Middle frontal gyrus (tissue), 1 donor: ENCODE results near the gene OMP.

ENCODE experiments used
- DNase-seq: peaks from one replicate; pipeline ENCODE4 v3.0.0-alpha.2; 2015; ENCODE audit warnings: low spot score; ENCODE audit errors: extremely low spot score

OMP gene

GRCh38 chr11:77121876-77122575 is 19.4 kb downstream of the OMP start:
- DNase-seq, result no peak

GRCh38 chr11:77122576-77123212 is 20.1 kb downstream of the OMP start:
- no peak for DNase-seq

- DNase-seq, result no peak
These were observed 21.0 kb downstream of the OMP start for GRCh38 chr11:77123591-77123990.

DNA sequence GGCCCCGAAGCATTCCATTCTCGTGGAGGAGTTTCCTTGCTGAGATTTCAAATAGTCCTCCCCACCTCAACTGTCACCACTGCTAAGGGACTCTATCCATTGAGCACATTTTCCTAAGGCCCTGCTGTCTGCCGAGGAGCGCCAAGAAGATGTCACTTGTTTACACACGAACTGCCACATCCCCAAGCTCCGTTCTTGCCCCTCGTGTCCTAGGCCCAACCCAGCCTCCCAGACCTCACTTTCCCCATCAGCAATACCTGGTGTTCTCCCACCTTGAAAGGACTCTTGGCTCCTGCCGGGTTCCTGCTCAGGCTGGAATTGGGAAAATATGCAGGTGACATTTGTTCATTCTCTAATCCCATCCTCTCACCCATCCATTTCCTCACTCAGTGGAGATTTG is 21.4 kb downstream of the OMP start:
- no peak for DNase-seq

- DNase-seq, result no peak
These were observed 21.8 kb downstream of the OMP start for GRCh38 chr11:77124488-77124887.

GRCh38 chr11:77125191-77125590 is 22.6 kb downstream of the OMP start:
- no peak for DNase-seq

DNA sequence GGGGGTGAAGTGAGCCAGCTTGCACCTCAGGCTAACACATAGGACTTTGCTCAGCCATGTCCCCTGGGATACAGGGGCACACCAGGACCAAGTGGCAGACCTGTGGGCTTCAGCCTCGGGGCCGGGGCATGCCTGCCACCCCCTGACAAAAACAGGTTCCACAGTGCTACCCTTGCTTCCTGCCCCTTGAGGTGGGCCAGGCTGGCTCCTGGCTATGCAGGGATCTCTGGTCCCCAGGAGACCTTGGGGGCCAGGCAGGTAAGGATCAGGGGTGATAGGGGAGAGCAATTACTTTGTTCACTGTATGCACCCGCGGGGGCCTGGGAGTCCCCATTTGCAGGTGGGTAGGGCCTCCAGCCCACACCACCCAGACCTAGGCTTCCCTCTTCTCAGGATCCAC is 23.1 kb downstream of the OMP start:
- no peak for DNase-seq

- no peak for DNase-seq
These were observed 23.6 kb downstream of the OMP start for GRCh38 chr11:77126156-77126775.

DNA sequence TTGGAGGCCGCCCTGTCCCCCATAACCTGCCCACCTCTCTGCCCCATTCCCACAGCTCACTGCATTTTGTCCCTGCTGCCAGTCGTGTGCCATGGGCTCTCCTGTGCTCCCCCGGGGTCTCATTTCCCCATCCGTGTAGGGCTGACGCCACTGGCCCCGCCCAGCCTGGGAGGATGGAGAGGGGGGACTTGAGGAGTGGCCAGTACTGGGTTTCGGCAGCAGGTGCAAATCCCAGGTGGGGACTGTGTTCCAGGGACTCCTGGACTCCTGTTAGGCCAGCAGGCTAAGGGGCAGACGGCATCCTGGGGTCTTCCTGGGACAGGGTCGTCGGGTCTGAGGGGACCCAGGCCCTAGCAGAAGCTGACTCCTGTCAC is 24.2 kb downstream of the OMP start:
- no peak for DNase-seq

DNA sequence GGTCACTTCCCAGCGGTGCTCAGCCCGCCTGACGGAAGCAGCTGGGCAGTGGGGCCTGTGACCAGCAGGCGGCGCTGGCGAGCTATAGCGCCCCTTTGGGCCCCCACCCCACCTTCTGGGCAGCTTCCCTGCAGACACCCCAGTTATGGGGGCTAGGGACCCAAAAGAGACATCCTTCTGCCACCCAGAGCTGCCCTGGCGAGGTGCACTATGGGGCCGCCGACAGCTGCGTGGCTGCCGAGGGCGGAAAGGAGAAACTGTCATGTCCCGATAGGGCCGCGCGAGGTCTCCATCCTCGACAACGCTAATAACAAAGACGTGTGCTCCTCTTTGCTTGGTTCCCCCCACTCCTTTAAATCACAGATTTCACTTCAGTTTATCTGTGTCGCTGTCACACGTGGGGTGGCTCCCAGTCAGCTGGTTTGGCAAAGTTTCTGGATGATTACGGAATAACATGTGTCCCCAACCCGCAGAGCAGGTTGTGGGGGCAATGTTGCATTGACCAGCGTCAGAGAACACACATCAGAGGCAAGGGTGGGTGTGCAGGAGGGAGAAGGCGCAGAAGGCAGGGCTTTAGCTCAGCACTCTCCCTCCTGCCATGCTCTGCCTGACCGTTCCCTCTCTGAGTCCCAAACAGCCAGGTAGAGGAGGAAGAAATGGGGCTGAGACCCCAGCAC is 24.7 kb downstream of the OMP start:
- DNase-seq, result peak; percentile 8

DNA sequence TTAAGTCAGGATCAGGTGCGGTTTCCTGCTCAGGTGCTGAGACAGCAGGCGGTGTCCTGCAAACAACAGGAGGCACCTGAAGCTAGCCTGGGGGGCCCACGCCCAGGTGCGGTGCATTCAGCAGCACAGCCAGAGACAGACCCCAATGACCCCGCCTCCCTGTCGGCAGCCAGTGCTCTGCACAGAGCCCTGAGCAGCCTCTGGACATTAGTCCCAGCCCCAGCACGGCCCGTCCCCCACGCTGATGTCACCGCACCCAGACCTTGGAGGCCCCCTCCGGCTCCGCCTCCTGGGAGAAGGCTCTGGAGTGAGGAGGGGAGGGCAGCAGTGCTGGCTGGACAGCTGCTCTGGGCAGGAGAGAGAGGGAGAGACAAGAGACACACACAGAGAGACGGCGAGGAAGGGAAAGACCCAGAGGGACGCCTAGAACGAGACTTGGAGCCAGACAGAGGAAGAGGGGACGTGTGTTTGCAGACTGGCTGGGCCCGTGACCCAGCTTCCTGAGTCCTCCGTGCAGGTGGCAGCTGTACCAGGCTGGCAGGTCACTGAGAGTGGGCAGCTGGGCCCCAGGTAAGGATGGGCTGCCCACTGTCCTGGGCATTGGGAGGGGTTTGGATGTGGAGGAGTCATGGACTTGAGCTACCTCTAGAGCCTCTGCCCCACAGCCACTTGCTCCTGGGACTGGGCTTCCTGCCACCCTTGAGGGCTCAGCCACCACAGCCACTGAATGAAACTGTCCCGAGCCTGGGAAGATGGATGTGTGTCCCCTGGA is 25.5 kb downstream of the OMP start, which contains the start of gene MYO7A:
Gene MYO7A, plus strand, starts transcription at position 327 of the 772 bp plus-strand sequence. CDS start 2,389 bp downstream, outside the sequence.
- DNase-seq, result peak; percentile 6

DNA sequence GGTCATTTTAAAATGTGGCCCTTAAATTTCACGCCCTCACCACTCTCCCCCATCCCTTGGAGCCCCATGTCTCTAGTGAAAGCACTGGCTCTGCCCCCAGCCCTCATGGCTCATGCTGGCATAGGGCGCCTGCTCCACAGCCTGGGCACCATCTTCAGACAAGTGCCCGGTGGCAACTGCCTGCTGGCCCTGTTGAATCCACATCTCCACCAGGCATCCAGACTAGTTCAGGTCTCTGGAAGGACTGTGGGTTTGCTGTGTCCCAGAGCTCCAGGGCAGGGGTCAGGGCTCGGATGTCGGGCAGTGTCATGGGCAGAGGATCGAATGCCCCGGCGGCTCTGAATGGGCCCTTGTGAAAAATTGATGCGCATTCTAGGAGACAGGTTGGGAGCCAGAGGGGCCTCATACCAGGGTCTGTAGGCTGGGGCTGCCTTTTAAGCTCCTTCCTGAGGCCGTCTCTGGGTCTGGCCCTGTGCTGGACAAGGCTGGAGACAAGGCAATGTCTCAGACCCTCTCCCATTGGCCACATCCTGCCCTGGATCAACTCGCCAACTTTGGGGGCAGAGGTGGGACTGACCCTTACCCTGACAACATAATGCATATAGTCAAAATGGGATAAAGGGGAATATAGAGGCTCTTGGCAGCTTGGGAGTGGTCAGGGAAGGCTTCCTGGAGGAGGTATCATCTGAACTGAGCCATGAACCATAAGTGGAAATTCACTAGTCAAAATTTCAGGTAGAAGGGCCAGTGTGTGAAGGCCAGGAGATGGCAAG is 26.6 kb downstream of the OMP start:
- no peak for DNase-seq

DNA sequence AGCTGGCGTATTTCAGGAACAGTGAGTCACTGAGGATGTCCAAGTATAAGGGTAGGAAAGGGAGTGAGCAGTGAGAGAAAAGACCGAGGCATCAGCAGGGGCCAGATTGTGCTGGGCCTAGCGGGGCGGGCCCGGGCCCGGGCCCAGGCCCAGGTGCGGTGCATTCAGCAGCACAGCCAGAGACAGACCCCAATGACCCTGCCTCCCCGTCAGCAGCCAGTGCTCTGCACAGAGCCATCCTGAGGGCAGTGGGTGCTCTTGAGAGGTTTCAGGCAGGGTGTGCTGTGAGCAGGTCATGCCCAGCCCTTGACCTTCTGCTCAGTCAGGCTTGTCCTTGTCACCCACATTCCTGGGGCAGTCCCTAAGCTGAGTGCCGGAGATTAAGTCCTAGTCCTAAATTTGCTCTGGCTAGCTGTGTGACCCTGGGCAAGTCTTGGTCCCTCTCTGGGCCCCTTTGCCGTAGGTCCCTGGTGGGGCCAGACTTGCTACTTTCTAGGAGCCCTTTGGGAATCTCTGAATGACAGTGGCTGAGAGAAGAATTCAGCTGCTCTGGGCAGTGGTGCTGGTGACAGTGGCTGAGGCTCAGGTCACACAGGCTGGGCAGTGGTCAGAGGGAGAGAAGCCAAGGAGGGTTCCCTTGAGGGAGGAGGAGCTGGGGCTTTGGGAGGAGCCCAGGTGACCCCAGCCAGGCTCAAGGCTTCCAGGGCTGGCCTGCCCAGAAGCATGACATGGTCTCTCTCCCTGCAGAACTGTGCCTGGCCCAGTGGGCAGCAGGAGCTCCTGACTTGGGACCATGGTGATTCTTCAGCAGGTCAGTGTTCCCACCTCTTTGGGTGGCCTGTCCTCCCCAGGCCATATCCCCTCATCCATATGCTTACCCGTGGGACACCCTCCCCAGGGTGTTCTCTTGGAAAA is 27.5 kb downstream of the OMP start:
- DNase-seq, result no peak

DNA sequence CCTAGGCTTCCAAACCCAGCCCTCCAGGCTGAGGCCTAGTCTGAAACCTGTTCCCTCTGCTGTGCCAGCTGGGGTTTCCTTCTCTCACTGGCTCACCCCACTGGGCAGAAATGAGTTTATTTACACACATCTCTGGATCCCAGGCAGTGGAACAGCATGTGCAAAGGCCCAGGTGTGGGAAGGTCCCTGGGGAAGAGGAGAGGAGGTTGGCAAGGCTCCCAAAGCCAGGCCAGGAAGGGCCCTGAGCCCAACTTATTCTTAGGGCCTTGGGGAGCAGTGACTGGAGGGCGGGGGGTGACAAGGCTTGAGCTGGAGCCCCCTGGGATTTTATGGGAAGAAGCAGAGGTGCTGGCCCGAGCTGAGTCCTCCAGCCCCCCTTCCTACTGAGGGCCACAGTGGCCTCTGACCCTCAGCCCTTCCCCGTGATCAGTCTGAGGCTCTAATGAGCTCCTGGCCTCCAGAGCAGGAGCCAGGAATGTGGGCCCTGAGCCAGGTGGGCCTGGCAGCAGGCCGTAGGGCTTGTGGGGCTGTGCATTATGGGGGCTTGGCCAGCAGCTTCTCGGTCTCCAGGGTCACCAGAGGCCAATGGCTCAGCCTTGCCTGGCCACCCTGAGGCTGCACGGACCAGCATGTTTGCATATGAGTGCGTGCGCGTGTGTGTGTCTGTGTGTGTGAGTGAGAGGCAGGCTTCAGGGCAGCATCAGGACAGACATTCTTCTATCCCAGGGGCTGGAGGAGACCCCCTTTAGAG is 28.3 kb downstream of the OMP start:
- no peak for DNase-seq

DNA sequence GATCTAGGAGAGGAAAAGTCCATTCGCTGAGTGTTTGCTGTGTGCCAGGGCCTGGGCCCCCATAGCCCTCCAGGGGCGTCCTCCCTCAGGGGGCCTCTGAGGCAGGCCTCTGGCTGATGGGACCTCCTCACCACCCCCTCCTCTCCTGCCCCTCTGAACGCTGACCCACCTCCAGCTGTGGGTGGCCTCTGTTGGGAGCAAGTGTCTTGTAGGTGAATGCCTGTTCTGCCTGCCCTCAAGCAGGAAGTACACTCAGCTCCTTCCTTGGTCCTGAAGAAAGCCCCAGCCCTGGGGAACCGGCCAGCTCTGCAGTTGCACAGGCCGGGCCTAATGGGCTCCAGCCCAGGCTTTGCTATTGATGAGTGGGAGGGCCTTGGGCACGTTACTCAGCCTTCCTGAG is 28.9 kb downstream of the OMP start:
- no peak for DNase-seq

DNA sequence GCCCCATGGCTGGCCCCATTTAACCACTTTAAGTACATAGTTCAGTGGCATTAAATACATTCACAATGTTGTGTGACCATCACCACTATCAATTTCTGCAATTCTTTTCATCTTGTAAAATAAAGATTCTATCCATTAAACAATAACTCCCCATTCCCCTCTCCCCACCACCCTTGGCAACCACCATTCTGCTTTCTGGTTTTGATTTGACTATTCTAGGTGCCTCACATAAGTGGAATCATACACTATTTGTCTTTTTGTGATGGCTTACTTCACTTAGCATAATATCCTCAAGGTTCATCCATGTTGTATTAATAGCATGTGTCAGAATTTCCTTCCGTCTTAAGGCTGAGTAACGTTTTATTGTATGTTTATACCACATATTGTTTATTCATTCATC is 32.4 kb downstream of the OMP start:
- no peak for DNase-seq

DNA sequence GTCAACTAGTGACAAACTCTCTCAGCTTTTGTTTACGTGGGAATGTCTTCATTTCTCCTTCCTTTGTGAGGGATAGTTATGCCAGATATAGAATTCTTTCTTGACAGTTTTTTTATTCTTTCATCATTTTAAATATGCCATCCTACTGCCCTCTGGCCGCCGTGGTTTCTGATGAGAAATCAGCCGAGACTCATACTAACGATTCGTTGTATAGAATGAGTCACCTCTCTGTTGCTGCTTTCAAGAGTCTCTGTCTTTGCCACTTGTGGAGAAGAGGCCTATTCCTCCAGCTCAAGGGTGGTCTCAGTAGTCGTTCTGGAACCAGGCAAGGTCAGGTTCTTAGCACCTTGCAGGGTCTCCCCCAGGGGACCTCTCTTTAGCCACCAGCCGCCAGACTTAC is 33.4 kb downstream of the OMP start:
- no peak for DNase-seq

DNA sequence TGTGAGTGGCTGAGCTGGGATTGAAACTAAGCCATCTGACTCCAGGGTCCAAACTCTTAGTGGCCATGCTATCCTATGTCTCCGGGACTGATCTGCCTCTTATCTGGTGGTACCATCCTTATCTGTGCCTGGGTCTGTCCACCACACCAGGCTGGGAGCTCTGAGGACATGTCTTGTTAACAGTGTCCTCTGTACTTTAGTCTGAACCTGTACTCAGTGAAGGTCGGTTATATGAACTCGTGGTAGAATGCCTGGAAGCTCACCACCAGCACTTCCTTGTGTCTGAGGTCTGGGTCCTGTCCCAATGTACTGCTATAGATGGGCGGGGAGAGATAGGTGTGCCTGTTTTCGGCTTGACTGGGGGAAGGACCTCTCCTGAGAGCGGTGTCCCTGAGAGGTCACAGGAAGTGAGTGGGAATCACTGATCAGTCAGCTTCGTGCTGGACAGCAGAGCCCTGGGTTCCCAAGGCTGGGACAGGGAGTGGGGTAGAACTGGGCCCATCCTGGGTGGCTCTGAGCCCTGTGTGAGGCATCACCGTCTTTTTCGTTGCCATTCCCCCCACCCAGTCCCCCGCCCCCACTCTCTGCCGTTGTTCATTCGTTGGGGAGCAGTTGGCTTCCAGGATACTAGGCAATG is 34.3 kb downstream of the OMP start:
- DNase-seq, result no peak
